Measurements from ENCODE around the gene IQCF2.

- TF ChIP-seq POLR2A (IDR thresholded peaks at IDR 0.05) (no peak), CTCF (IDR thresholded peaks at IDR 0.05) (no peak)
Measured at GRCh38 chr3:51876186-51876585, 14.8 kb downstream of the IQCF2 start.
